HG03196 (cell line): ENCODE measurements around the gene CGRRF1.

ENCODE experiments used
- ATAC-seq: cut with Tn5 transposase; IDR thresholded peaks from one replicate; pipeline ENCODE4 v1.9.1; 2021; ENCODE audit not compliant: unreplicated experiment

CGRRF1 gene

DNA sequence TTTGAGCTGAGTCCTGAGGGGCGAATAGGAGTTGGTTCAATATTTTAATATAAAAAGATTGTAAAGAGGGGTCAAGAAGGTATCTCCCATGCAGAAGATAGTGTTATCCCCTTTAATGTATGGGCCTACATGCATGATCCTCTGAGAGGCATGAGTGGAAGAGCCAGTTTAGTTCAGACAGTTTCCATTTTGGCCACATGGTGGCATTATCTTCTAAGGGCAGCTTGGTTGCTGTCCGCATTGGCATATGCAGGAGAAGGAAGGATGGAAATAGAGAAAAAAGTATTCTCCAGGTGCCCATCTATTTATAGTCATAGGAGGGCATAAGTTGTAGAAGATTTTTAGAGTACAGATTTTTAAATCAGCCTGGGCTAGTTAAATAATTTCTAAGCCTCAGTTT is 62.6 kb downstream of the CGRRF1 start:
- no peak for ATAC-seq

DNA sequence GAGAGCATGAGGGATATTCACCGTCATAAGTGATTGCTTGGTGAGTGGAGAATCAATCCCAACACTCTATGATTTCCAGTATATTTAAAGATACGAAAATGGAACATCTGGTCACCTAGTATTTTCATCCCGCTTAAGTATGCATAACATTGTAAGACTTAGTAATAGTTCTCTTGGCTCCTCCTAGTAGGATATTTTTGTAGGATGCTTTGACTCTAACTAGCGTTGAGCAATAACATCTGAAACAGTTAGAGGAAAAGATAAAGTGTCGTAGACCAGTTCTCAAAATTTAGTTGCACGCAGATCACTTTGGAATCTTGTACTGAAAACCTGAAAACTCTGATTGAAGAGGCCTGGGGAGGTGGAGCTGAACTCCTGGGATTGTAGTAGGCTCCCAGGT is 64.8 kb downstream of the CGRRF1 start:
- ATAC-seq: no peak

DNA sequence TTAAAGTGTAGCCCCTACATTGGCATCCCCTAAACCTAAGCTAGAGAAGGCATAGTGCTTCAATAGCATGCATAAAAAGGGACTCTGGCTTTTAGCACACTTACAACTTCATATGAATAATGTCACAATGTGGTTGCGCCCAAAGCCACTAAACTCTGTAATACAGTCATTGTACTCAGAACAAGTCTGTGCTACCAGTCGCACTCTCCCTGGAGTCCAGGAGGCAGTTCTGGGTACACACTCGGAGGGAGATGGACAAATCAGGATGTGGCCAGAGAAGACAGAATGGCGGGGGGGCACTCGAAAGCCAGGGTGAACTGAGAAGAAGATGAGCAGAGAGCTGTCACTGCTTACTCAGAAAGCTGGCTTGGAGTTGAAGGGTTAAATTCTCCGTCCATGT is 67.8 kb downstream of the CGRRF1 start:
- ATAC-seq: no peak

DNA sequence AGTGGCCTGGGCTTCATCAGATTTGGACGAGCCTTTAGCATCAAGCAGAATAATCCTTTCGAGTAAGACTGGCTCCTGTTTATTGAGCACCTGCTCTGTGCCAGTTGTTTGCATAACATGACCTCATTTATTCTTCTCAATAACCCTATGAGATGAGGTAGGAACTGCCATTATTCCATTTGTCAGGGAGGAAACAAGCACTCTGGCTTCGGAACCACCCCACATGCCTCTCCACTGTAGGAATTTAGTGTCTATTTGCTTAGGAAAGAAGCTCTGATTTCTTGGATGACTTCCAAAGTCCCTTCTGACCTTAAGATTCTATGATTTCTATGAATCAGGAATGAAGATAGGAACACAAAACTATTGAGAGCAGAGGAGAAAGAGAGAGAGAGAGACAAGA is 68.3 kb downstream of the CGRRF1 start:
- ATAC-seq: no peak

DNA sequence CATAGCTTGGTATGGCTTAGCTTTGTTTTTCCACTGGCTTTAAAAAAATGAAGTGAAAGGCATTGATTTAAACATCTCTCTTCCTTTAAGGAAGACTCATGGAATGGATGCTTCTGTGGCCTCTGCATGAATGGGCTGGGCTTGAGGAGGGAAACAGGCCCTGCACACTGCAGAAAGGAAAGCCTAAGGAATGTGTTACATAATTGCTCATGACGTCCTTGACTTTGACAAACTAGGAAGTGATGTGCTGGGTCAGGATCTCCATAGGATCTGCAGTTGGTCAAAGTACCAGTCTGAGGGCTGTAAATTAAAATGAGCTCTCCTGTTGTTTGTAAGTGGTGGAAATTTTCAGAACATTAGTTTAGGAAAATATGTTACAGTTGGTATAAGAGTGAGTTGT is 69.9 kb downstream of the CGRRF1 start:
- no peak for ATAC-seq

DNA sequence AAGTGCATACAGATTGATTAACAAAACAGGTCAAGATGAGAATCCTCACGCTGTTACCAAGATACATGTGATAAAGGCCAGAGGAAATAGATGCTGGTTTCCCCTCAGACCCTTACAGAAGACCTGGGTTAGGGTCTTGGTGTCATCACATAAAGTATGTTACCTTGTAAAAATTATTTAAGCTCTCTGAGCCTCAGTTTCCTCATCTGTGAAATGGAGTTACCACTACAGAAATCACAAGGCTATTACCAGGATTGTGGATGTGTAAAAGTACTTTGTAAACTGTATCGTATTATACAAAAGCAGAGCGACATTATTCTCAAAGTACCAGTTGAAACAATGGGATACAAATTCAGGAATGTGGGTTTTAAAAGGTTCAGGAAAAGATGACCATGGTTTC is 71.2 kb downstream of the CGRRF1 start:
- ATAC-seq: no peak

DNA sequence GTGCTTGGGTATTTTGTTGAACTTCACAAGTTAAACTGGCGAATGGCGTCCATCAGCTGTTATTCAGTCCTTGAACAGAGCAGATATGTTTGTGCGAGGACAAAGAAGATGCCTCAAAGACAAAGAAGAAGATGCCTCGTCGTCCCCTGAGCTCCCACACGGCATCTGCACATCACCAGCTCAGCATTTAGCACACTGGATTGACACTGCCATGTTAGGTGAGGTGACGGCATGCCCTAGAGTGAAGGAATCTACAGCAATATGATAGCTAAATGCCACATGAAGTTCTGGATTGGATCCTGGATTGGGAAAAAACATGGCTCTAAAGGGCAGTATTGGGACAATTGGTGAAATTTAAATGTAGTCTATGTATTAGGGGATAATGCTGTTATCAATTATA is 72.6 kb downstream of the CGRRF1 start:
- no peak for ATAC-seq

DNA sequence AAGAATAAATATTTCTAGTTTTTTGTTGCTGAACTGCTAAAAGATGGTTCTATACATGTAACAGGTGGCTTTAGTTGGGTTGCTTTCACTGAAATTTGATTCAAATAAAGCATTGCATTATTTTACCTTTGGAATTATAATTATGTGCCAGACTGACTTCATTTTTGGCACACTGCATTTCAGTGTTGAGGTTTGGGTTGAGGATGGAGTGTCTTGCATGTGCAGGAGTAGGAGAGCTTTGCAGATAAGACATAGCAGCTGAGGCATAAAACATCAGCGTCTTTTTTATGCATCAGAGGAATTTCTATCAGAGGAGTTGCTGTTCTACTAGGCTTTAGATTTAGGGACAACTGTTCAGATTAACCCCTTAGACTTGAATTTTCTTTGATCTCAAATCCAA is 74.4 kb downstream of the CGRRF1 start:
- no peak for ATAC-seq

DNA sequence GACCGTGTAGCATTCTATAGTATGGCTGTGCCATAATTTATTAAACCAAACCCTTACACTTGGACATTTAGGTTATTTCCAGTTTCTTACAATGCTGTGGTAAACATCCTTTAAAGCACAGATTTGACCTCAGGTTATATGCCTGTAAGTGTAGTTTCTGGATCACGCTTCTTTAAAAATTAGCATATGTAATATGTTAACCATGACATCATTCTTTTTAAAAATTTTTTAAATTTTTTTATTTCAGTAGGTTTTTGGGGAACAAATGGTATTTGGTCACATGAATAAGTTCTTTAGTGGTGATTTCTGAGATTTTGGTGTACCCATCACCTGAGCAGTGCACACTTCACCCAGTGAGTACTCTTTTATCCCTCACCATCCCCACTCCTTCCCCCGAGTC is 75.5 kb downstream of the CGRRF1 start:
- ATAC-seq: no peak
